K562 (cell line): ENCODE data around the gene STK33. TPM values are rescaled to one million over a fixed set of nuclear protein-coding genes. Genes with fewer than 3 reads are reported as not detected.

Experiments
- ATAC-seq: fragments of 200-7000 bp; cut with Tn5 transposase; 3 replicates; pipeline ENCODE4 v1.9.1; 2020; ENCODE audit warnings: moderate library complexity
- BruUV-seq: library from RNA; stranded (reverse); fragments of 400-500 nt; replicated peaks from 2 replicates; lab custom pipeline; 2021; lab: Mats Ljungman, UMichigan
- CTCF ChIA-PET: fragments of 300-600 bp; formaldehyde crosslinking; extraction: SDS; loops from one replicate; lab custom pipeline; 2021; ENCODE audit warnings: low intra/inter-chr PET ratio; lab: Yijun Ruan, JAX
- POLR2A ChIA-PET: fragments of 300-600, 350-650 bp; sonication (Branson Sonifier 250); formaldehyde crosslinking; extraction: SDS; loops from one replicate; lab custom pipeline; 2021; ENCODE audit warnings: antibody characterized with exemption, inconsistent platforms; lab: Yijun Ruan, JAX
- DNase-seq, 4 experiments: peaks; one replicate each; pipeline versions ENCODE4 v3.0.0 to v3.0.0-alpha.2; 2011 to 2018; ENCODE audit warnings: low spot score in 3 of 4, mixed read lengths in 3 of 4; ENCODE audit errors: extremely low read depth in 1 of 4
- FAIRE-seq: peaks from 2 replicates; lab custom pipeline; 2011; peaks lifted over from hg19 to GRCh38; lab: Jason Lieb, UNC
- H2AFZ ChIP-seq: 2 replicates; pipeline ENCODE4 v1.6.0; 2011; ENCODE audit warnings: low read depth, low read length, control low read depth, inconsistent platforms
- H3K27ac ChIP-seq: fragments of 200-600 bp; 3 replicates; pipeline ENCODE4 v1.8.0; 2011; ENCODE audit warnings: low read depth, mild to moderate bottlenecking, control low read depth, inconsistent platforms, low read length, moderate library complexity, mixed read lengths; ENCODE audit errors: extremely low read depth
- H3K27me3 ChIP-seq, 2 experiments: fragments of 300-600 bp in 1 of 2; 2 replicates in 1 of 2; 3 replicates in 1 of 2; pipeline versions ENCODE4 v1.6.0 to v1.8.0; 2011; ENCODE audit warnings: inconsistent platforms in 2 of 2, low read length in 2 of 2, mild to moderate bottlenecking in 1 of 2, mixed read lengths in 1 of 2, moderate library complexity in 1 of 2; ENCODE audit not compliant: control insufficient read depth in 2 of 2, insufficient read depth in 2 of 2
- H3K36me3 ChIP-seq: fragments of 300-600 bp; 3 replicates; pipeline ENCODE4 v1.8.0; 2011; ENCODE audit warnings: mild to moderate bottlenecking, low read length, inconsistent platforms; ENCODE audit not compliant: control insufficient read depth, insufficient read depth
- H3K4me1 ChIP-seq, 2 experiments: fragments of 200-600 bp in 1 of 2; replicated peaks in 1 of 2; 2 replicates in 1 of 2; 3 replicates in 1 of 2; pipeline versions ENCODE4 v1.5.1 to v1.8.0; 2011; ENCODE audit warnings: inconsistent platforms in 2 of 2, low read length in 2 of 2, mild to moderate bottlenecking in 1 of 2, mixed read lengths in 1 of 2, moderate library complexity in 1 of 2; ENCODE audit not compliant: control insufficient read depth in 2 of 2, insufficient read depth in 2 of 2
- H3K4me2 ChIP-seq: 2 replicates; pipeline ENCODE4 v1.6.1; 2011; ENCODE audit warnings: low read length, control low read depth, inconsistent platforms, mixed read lengths; ENCODE audit not compliant: insufficient read depth
- H3K4me3 ChIP-seq: fragments of 200-600 bp; sonication (generic), shearing (Covaris generic); 2 replicates; pipeline ENCODE4 v1.5.1; 2016; ENCODE audit warnings: control low read depth, inconsistent platforms
- H3K79me2 ChIP-seq: fragments of 200-600 bp; 3 replicates; pipeline ENCODE4 v1.8.0; 2011; ENCODE audit warnings: low read length, inconsistent platforms; ENCODE audit not compliant: control insufficient read depth, insufficient read depth
- H3K9ac ChIP-seq, 2 experiments: 2 replicates each; pipeline versions ENCODE4 v1.6.0 to v1.6.1; 2011; ENCODE audit warnings: low read depth in 2 of 2, low read length in 2 of 2, control low read depth in 1 of 2, inconsistent platforms in 1 of 2, mild to moderate bottlenecking in 1 of 2, mixed read lengths in 1 of 2; ENCODE audit not compliant: insufficient read depth in 1 of 2
- H3K9me1 ChIP-seq: one replicate; pipeline ENCODE4 v1.6.0; 2011; ENCODE audit warnings: inconsistent platforms, mild to moderate bottlenecking, low read length, moderate library complexity; ENCODE audit not compliant: control insufficient read depth, insufficient read depth
- H3K9me3 ChIP-seq: replicated peaks from 2 replicates; pipeline ENCODE4 v1.5.1; 2011; ENCODE audit warnings: low read depth, low read length, inconsistent platforms; ENCODE audit not compliant: control insufficient read depth, insufficient read depth
- H4K20me1 ChIP-seq: replicated peaks from 2 replicates; pipeline ENCODE4 v1.6.1; 2011; ENCODE audit warnings: low read length, inconsistent platforms, mixed read lengths; ENCODE audit not compliant: control insufficient read depth, insufficient read depth
- CEBPB ChIP-seq: fragments of 450-650 bp; IDR thresholded peaks from 2 replicates; pipeline ENCODE4 v1.6.1; 2016; ENCODE audit warnings: missing genetic modification characterization, missing compliant biosample characterization
- CEBPG ChIP-seq, 3 experiments: fragments of 200-800 bp in 1 of 3; sonication (Bioruptor generic) in 1 of 3; sonication (generic) in 1 of 3; formaldehyde crosslinking in 1 of 3; IDR thresholded peaks in 2 of 3; conservative IDR thresholded peaks in 1 of 3; 2 replicates each; pipeline versions ENCODE4 v1.6.1 to v1.8.0; 2016 to 2022; ENCODE audit warnings: missing compliant biosample characterization in 2 of 3, missing genetic modification characterization in 2 of 3, mild to moderate bottlenecking in 1 of 3, missing genetic modification reagents in 1 of 3
- CREB3L1 ChIP-seq: fragments of 450-650 bp; IDR thresholded peaks from 2 replicates; pipeline ENCODE4 v1.6.1; 2014; ENCODE audit warnings: low read depth, mild to moderate bottlenecking, moderate library complexity, borderline replicate concordance
- KDM4B ChIP-seq, 2 experiments: fragments of 450-650 bp in 1 of 2; sonication (generic) in 1 of 2; IDR thresholded peaks; 2 replicates each; pipeline ENCODE4 v1.6.1; 2016 to 2017; ENCODE audit warnings: borderline replicate concordance in 2 of 2, antibody characterized with exemption in 1 of 2, low read depth in 1 of 2, mild to moderate bottlenecking in 1 of 2
- KLF6 ChIP-seq: fragments of 250-450 bp; sonication (Bioruptor Pico); IDR thresholded peaks from 2 replicates; pipeline ENCODE4 v1.4.0; 2020; ENCODE audit warnings: mild to moderate bottlenecking, moderate library complexity, borderline replicate concordance
- STAG1 ChIP-seq: sonication (generic); formaldehyde crosslinking; IDR thresholded peaks from 2 replicates; pipeline ENCODE4 v1.5.0; 2020; ENCODE audit warnings: missing genetic modification reagents, borderline replicate concordance
- TRIM25 ChIP-seq: fragments of 450-650 bp; IDR thresholded peaks from 2 replicates; pipeline ENCODE4 v1.7.0; 2016; ENCODE audit warnings: borderline replicate concordance
- WGBS: fragments of 100-300 bp; shearing (Covaris generic); methylation state at CpG from one replicate; pipeline ENCODE4 v1.1.6; 2016; ENCODE audit warnings: low coverage, mixed read lengths; ENCODE audit not compliant: insufficient coverage; ENCODE audit errors: missing lambda C conversion rate; 5-methylcytosine and 5-hydroxymethylcytosine counted together
- in situ Hi-C: fragments of 300-500 bp; cut with MboI; formaldehyde crosslinking; loops from 4 replicates; pipeline ENCODE4 v1.15.0; 2018; ENCODE audit warnings: inconsistent platforms, mixed read lengths
- intact Hi-C: fragments of 100-400 bp; cut with micrococcal nuclease; formaldehyde crosslinking; loops from 2 replicates; pipeline ENCODE4 v1.14.2; 2022
- polyA plus RNA-seq, 8 experiments: library from polyadenylated mRNA; depleted of rRNA in 4 of 8; stranded (reverse) in 5 of 8; unstranded in 3 of 8; fragments of >200 nt; fragmentation: Nextera tagmentation in 2 of 8; fragmentation: Illumina TruSeq in 1 of 8; extraction: Ambion mirVana in 2 of 8; extraction: Trizol in 1 of 8; gene quantifications; 2 replicates each; pipeline versions ENCODE4 v1.2.1 to v1.2.3, GENCODE V29; 2011 to 2014; ENCODE audit warnings: inconsistent platforms in 1 of 8, missing spikeins in 1 of 8
- total RNA-seq, 7 experiments: library from RNA; depleted of rRNA in 6 of 7; stranded (reverse); fragments of >200 nt in 6 of 7; fragmentation: Illumina TruSeq in 2 of 7; extraction: Trizol in 2 of 7; gene quantifications; 2 replicates each; pipeline versions ENCODE4 v1.2.1 to v1.2.3, GENCODE V29; 2011 to 2021; ENCODE audit warnings: low replicate concordance in 1 of 7

STK33 gene
- total and polyA plus RNA-seq, 9 of the 15 experiments (the other 6 are each of a cell fraction or from before 2014, with no cell fraction given), result not detected

GRCh38 chr11:8363921-8364320, 230.1 kb downstream of the STK33 start:
- Histone ChIP-seq H3K4me3 (no peak overlapping the region), H3K4me1 (no peaks in the 10 kb centered on the region), H3K9me3 (no peaks in the 10 kb centered on the region), H3K79me2 (no peaks in the 10 kb centered on the region), H3K36me3 (no peaks in the 10 kb centered on the region), H3K27ac (no peak overlapping the region), H4K20me1 (peaks cover 2% of the 10 kb centered on the region; the same call in 1 of the 2 replicates), H3K4me2 (no peak overlapping the region), H3K9ac (no peak overlapping the region), H3K27me3 (peaks cover 9 to 57% of the 10 kb centered on the region in 2 experiments; a peak in 2 of 5 replicates), H2AFZ (no peak overlapping the region), H3K9me1 (no peaks in the 10 kb centered on the region)
- ChIA-PET CTCF (no interaction called here), POLR2A (interaction anchor here (0.6 kb wide), 1 partner anchor 567 kb away, joined by 3 read pairs; no protein-coding TSS in a partner anchor)
- in situ Hi-C loops (loop anchor here (10.0 kb wide), 1 partner anchor 1931 kb away; the partner anchor contains the start of gene SBF2), intact Hi-C loops (no loop called here)
- no peak for DNase-seq
- under 1% methylated on average over 15 of the region's 15 CpGs for WGBS
- ATAC-seq, result no peak
- FAIRE-seq, result no peak
- no TSS peak for BruUV-seq
- TF ChIP-seq CEBPG (CRISPR knock-in tag; IDR thresholded peaks at IDR 0.05) (no peak), CEBPG (tag; conservative IDR thresholded peaks at IDR 0.05 in 1 of 2, IDR thresholded peaks at IDR 0.05 in 1 of 2) (peak; percentile 56 to 80; a peak in 3 of 4 replicates), KLF6 (CRISPR knock-in tag) (no peak), CREB3L1 (no peak), TRIM25 (no peak), KDM4B (IDR thresholded peaks at IDR 0.05; ENCODE audit: borderline replicate concordance in 2 of 2, low read depth in 1 of 2) (no peak), CEBPB (peak; percentile 83), STAG1 (CRISPR knock-in tag) (no peak)
